WI38 (cell line): Measurements from ENCODE around the gene RPSA.

Experiments used
- H3K4me3 ChIP-seq: 2 replicates; pipeline ENCODE4 v1.5.1; 2011; ENCODE audit warnings: low read depth, mild to moderate bottlenecking, control low read depth, low read length
- CTCF ChIP-seq: IDR thresholded peaks from 2 replicates; pipeline ENCODE4 v1.5.1; 2012; ENCODE audit warnings: low read depth, mild to moderate bottlenecking, control low read depth, low read length

The RPSA gene

GRCh38 chr3:39427506-39427905, 21.0 kb downstream of the RPSA start:
- no peak for TF ChIP-seq CTCF
- H3K4me3 ChIP-seq, result no peak overlapping the region

GRCh38 chr3:39428745-39429201, 22.3 kb downstream of the RPSA start:
- no peak overlapping the region for H3K4me3 ChIP-seq
- no peak for TF ChIP-seq CTCF

- no peak for TF ChIP-seq CTCF
Observed at GRCh38 chr3:39429466-39429865, 22.9 kb downstream of the RPSA start.

GRCh38 chr3:39432342-39432741, 25.8 kb downstream of the RPSA start:
- no peak for TF ChIP-seq CTCF
- no peak overlapping the region for H3K4me3 ChIP-seq

More at GRCh38 chr3:39429466-39429865, 22.9 kb downstream of the RPSA start:
- H3K4me3 ChIP-seq, result no peak overlapping the region

- no peak for TF ChIP-seq CTCF
- H3K4me3 ChIP-seq, result no peak overlapping the region
Observed at GRCh38 chr3:39433642-39434041, 27.1 kb downstream of the RPSA start.

- no peak for TF ChIP-seq CTCF
Observed at GRCh38 chr3:39434574-39434973, 28.1 kb downstream of the RPSA start.

GRCh38 chr3:39435006-39435748, 28.7 kb downstream of the RPSA start:
- H3K4me3 ChIP-seq, result no peak overlapping the region
- TF ChIP-seq CTCF, result no peak

More at GRCh38 chr3:39434574-39434973, 28.1 kb downstream of the RPSA start:
- no peak overlapping the region for H3K4me3 ChIP-seq
